Activated naive CD4-positive, alpha-beta T cell (primary cell): Measurements from ENCODE around the gene ANKRD39.

Source experiments
- DNase-seq, 4 experiments: peaks; one replicate each; lab custom pipeline; 2025; lab: John Stamatoyannopoulos, UW

Gene ANKRD39

GRCh38 chr2:96826546-96827278 is 31.1 kb downstream of the ANKRD39 start:
- DNase-seq, result no peak

- no peak for DNase-seq
These were observed 32.8 kb downstream of the ANKRD39 start for GRCh38 chr2:96825057-96825456.

- DNase-seq, result no peak
These were observed 33.5 kb downstream of the ANKRD39 start for GRCh38 chr2:96824079-96824870.

GRCh38 chr2:96823198-96823597 is 34.6 kb downstream of the ANKRD39 start:
- no peak for DNase-seq

- DNase-seq, result no peak
These were observed 35.0 kb downstream of the ANKRD39 start for GRCh38 chr2:96822786-96823185.

- DNase-seq, result no peak
These were observed 36.6 kb downstream of the ANKRD39 start for GRCh38 chr2:96821113-96821675.

GRCh38 chr2:96819876-96820511 is 37.8 kb downstream of the ANKRD39 start:
- no peak for DNase-seq

- no peak for DNase-seq
These were observed 38.5 kb downstream of the ANKRD39 start for GRCh38 chr2:96819128-96819875.

GRCh38 chr2:96817882-96818281 is 39.9 kb downstream of the ANKRD39 start:
- no peak for DNase-seq

GRCh38 chr2:96816836-96817702 is 40.7 kb downstream of the ANKRD39 start:
- no peak for DNase-seq

- peak; percentile 88 to 96 (median 92) for DNase-seq
These were observed 41.5 kb downstream of the ANKRD39 start, which contains the start of gene CNNM3 for GRCh38 chr2:96816127-96816835. Gene CNNM3 (plus strand): TSS chr2:96816268. CDS start chr2:96816278, 10 bp downstream.

GRCh38 chr2:96815326-96816126 is 42.3 kb downstream of the ANKRD39 start:
- no peak for DNase-seq

- no peak for DNase-seq
These were observed 44.2 kb downstream of the ANKRD39 start for GRCh38 chr2:96813656-96814055.

- DNase-seq, result no peak
These were observed 45.9 kb downstream of the ANKRD39 start for GRCh38 chr2:96811917-96812316.

- DNase-seq, result no peak
These were observed 47.0 kb downstream of the ANKRD39 start for GRCh38 chr2:96810783-96811192.

- DNase-seq, result no peak
These were observed 47.6 kb downstream of the ANKRD39 start for GRCh38 chr2:96809951-96810782.

GRCh38 chr2:96809216-96809882 is 48.5 kb downstream of the ANKRD39 start:
- no peak for DNase-seq
